ENCODE results near the gene COL3A1.

Gene COL3A1

GRCh38 chr2:188979187-188980114 is 5.3 kb downstream of the COL3A1 start:
- Histone ChIP-seq H3K4me1 (ENCODE audit: control insufficient read depth in 1 of 2, insufficient read depth in 1 of 2, low read depth in 1 of 2, low read length in 1 of 2) (no peaks in the 10 kb centered on the region), H3K27ac (no peak overlapping the region), H3K4me3 (ENCODE audit: low read depth in 1 of 2, low read length in 1 of 2) (no peak overlapping the region), H3K36me3 (no peaks in the 10 kb centered on the region), H3K9me3 (no peaks in the 10 kb centered on the region), H3K27me3 (no peaks in the 10 kb centered on the region)
- TF ChIP-seq, protein P1, sequence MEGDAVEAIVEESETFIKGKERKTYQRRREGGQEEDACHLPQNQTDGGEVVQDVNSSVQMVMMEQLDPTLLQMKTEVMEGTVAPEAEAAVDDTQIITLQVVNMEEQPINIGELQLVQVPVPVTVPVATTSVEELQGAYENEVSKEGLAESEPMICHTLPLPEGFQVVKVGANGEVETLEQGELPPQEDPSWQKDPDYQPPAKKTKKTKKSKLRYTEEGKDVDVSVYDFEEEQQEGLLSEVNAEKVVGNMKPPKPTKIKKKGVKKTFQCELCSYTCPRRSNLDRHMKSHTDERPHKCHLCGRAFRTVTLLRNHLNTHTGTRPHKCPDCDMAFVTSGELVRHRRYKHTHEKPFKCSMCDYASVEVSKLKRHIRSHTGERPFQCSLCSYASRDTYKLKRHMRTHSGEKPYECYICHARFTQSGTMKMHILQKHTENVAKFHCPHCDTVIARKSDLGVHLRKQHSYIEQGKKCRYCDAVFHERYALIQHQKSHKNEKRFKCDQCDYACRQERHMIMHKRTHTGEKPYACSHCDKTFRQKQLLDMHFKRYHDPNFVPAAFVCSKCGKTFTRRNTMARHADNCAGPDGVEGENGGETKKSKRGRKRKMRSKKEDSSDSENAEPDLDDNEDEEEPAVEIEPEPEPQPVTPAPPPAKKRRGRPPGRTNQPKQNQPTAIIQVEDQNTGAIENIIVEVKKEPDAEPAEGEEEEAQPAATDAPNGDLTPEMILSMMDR (IDR thresholded peaks at IDR 0.05): no peak

GRCh38 chr2:188983427-188984064 is 9.4 kb downstream of the COL3A1 start:
- H3K9me3 ChIP-seq: no peaks in the 10 kb centered on the region
- no peak overlapping the region for H3K27ac ChIP-seq
- H3K27me3 ChIP-seq: no peaks in the 10 kb centered on the region
- H3K4me1 ChIP-seq (ENCODE audit: control insufficient read depth in 1 of 2, insufficient read depth in 1 of 2, low read depth in 1 of 2, low read length in 1 of 2): no peaks in the 10 kb centered on the region
- no peak overlapping the region for H3K4me3 ChIP-seq (ENCODE audit: low read depth in 1 of 2, low read length in 1 of 2)
- TF ChIP-seq, protein P1 (IDR thresholded peaks at IDR 0.05): no peak
- H3K36me3 ChIP-seq: no peaks in the 10 kb centered on the region

DNA sequence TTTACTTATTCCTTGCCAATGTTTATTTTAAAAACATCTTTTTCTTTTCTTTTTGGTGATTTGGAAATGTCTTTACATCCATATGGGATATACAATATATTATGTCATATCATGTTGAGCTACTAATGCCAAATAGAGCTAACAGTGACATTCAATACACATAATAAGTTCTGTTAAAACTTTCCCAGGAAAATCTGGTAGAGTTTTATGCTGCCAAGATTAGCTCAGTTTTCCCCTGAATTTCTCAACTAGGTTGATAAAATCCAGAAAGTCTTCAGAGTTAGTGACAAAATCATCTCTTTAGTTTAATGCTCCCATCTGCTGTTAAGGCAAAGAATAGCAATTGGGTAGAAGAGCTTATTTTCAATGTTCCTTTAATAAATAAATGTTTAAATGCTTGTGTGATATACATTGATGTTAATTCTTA is 9.9 kb downstream of the COL3A1 start:
- H3K4me1 ChIP-seq (ENCODE audit: control insufficient read depth in 1 of 2, insufficient read depth in 1 of 2, low read depth in 1 of 2, low read length in 1 of 2): no peaks in the 10 kb centered on the region
- H3K27ac ChIP-seq: no peak overlapping the region
- H3K27me3 ChIP-seq: no peaks in the 10 kb centered on the region
- no peaks in the 10 kb centered on the region for H3K36me3 ChIP-seq
- H3K4me3 ChIP-seq (ENCODE audit: low read depth in 1 of 2, low read length in 1 of 2): no peak overlapping the region
- H3K9me3 ChIP-seq: no peaks in the 10 kb centered on the region
- TF ChIP-seq, protein P1 (IDR thresholded peaks at IDR 0.05): no peak

DNA sequence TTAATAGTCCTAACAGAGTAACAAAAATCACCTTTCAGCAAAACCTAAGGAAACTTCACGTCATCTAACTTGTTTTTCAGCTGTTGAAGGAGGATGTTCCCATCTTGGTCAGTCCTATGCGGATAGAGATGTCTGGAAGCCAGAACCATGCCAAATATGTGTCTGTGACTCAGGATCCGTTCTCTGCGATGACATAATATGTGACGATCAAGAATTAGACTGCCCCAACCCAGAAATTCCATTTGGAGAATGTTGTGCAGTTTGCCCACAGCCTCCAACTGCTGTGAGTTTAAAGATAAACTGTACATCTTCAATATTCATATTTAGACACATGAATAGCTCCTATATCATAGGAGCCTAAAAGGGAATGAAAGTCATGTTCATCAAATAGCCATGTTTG is 10.5 kb downstream of the COL3A1 start:
- no peak overlapping the region for H3K27ac ChIP-seq

GRCh38 chr2:188986839-188987238 is 12.7 kb downstream of the COL3A1 start:
- Histone ChIP-seq H3K27me3 (no peaks in the 10 kb centered on the region), H3K4me1 (ENCODE audit: control insufficient read depth in 1 of 2, insufficient read depth in 1 of 2, low read depth in 1 of 2, low read length in 1 of 2) (no peaks in the 10 kb centered on the region), H3K36me3 (no peaks in the 10 kb centered on the region), H3K9me3 (no peaks in the 10 kb centered on the region), H3K27ac (no peak overlapping the region), H3K4me3 (ENCODE audit: low read depth in 1 of 2, low read length in 1 of 2) (no peak overlapping the region)
- TF ChIP-seq, protein P1 (IDR thresholded peaks at IDR 0.05): no peak

More for the DNA sequence above, 10.5 kb downstream of the COL3A1 start:
- Histone ChIP-seq H3K4me3 (ENCODE audit: low read depth in 1 of 2, low read length in 1 of 2) (no peak overlapping the region), H3K27me3 (no peaks in the 10 kb centered on the region), H3K36me3 (no peaks in the 10 kb centered on the region), H3K4me1 (ENCODE audit: control insufficient read depth in 1 of 2, insufficient read depth in 1 of 2, low read depth in 1 of 2, low read length in 1 of 2) (no peaks in the 10 kb centered on the region), H3K9me3 (no peaks in the 10 kb centered on the region)
- TF ChIP-seq, protein P1 (IDR thresholded peaks at IDR 0.05): no peak

Measured in neutrophil (primary cell).